Measurements from ENCODE around the gene FRAT2.

GRCh38 chr10:97336942-97337831 is 2.7 kb upstream of the FRAT2 start:
- TF ChIP-seq CTCF (IDR thresholded peaks at IDR 0.05) (no peak), POLR2AphosphoS5 (IDR thresholded peaks at IDR 0.05) (no peak), POLR2A (IDR thresholded peaks at IDR 0.05) (no peak)

Data from breast epithelium (tissue), 3 donors.